Immature natural killer cell (primary cell): ENCODE measurements around the gene SLC38A10. TPM values are rescaled to one million over a fixed set of nuclear protein-coding genes. Genes with fewer than 3 reads are reported as not detected.

ENCODE experiments used
- DNase-seq, 3 donors: peaks; one replicate each; pipeline ENCODE4 v3.0.0; 2022; ENCODE audit warnings: mixed read lengths in 1 of 3
- H3K27ac Mint-ChIP-seq, 6 donors: one replicate each; pipeline ENCODE4 v1.8.0; 2020; ENCODE audit warnings: mixed read lengths in 6 of 6, mild to moderate bottlenecking in 5 of 6, inconsistent platforms in 4 of 6, moderate library complexity in 3 of 6
- H3K27me3 Mint-ChIP-seq, 3 donors: one replicate each; pipeline ENCODE4 v1.8.0; 2020 to 2021; ENCODE audit warnings: low read depth in 3 of 3, mild to moderate bottlenecking in 3 of 3, mixed read lengths in 3 of 3, moderate library complexity in 3 of 3, inconsistent platforms in 1 of 3
- H3K36me3 Mint-ChIP-seq, 3 donors: one replicate each; pipeline ENCODE4 v1.8.0; 2020; ENCODE audit warnings: mixed read lengths in 3 of 3, inconsistent platforms in 2 of 3, mild to moderate bottlenecking in 2 of 3
- H3K4me1 Mint-ChIP-seq, 2 donors: one replicate each; pipeline ENCODE4 v1.8.0; 2020; ENCODE audit warnings: inconsistent platforms in 2 of 2, mild to moderate bottlenecking in 2 of 2, mixed read lengths in 2 of 2, moderate library complexity in 1 of 2
- H3K4me3 Mint-ChIP-seq, 5 donors: one replicate each; pipeline ENCODE4 v1.8.0; 2020; ENCODE audit warnings: mild to moderate bottlenecking in 5 of 5, mixed read lengths in 5 of 5, inconsistent platforms in 3 of 5, moderate library complexity in 3 of 5
- H3K9me3 Mint-ChIP-seq, 6 donors: one replicate each; pipeline ENCODE4 v1.8.0; 2020; ENCODE audit warnings: mild to moderate bottlenecking in 6 of 6, mixed read lengths in 6 of 6, inconsistent platforms in 4 of 6, moderate library complexity in 3 of 6
- polyA plus RNA-seq, 3 donors: library from polyadenylated mRNA; unstranded; fragments of 300-500 nt; fragmentation: Illumina TruSeq; gene quantifications; one replicate each; pipeline ENCODE4 v1.2.3, GENCODE V29; 2021

SLC38A10 gene
- polyA plus RNA-seq, 3 donors from 2014 or later, result 46.8 to 98.7 (median 46.8) TPM

DNA sequence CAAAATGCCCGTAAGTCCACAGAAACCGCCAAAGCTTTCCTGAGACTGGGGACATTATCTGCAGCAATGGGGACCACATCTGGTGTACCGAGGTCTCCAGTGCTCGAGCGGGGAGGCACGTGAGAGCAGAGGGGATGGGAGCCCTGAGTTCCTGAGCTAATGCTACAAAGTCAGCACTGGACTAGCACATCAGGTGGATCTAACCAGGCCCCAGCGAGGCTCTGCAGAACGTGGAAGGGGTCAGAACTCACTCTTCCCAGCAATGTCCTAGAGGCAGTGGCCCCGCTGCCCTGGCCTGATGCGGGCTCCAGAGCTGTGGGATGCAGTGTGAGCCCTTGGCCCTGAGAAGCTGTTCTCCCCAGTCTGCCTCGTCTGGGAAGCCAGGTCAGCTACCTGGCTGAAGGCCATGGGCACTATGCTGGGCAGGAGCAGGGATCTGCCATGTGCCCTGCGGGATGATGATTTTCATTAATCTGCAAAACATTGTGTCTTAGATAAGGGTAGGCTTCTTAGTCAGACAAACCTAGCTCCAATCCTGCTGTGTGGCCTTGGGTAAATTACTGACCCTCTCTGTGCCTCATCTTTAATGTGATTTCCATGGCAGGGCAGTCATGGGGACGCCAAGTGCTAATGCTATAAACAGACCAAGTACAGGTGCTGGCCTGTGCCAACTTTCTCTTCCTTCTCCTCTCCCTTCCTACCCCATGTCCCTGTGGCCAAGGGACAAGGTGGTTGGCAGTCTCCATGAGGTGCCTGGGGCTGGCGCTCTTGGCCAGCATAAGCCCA lies 40.1 kb upstream of the SLC38A10 start:
- DNase-seq, result no peak
- Mint-ChIP-seq H3K4me1 (peaks cover 0 to under 1% of the 10 kb centered on the region in 2 donors), H3K9me3 (no peaks in the 10 kb centered on the region), H3K27ac (no peak overlapping the region), H3K4me3 (no peak overlapping the region), H3K36me3 (no peaks in the 10 kb centered on the region), H3K27me3 (peaks cover 9 to 16% (median 10%) of the 10 kb centered on the region in 3 donors)

DNA sequence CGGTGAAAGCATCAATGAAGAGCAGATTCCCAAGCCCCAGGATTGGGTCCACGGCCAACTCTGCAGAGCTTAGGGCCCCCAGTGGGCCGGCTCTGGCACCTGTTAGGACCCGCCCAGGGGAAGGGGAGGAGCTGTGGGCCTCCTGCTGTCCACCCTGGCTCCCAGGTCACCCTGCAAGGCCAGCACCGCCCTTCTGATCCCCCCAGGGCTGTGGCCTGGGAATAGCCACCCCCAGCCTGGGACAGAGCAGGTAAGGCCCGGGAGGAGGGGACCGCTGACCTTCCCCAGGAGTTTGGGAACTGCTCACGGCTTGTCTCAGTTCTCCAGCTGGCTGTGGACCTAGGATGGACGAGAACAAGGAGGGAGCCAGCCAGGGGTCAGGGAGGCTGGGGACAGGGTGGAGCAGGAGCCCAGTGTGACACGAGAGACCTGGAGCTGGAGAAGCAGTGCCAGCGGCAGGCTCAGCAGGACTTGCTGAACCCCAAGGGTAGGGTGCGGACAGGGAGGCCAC lies 39.3 kb upstream of the SLC38A10 start:
- H3K9me3 Mint-ChIP-seq, result no peaks in the 10 kb centered on the region
- DNase-seq, result no peak
- no peak overlapping the region for H3K4me3 Mint-ChIP-seq
- no peaks in the 10 kb centered on the region for H3K36me3 Mint-ChIP-seq
- H3K27me3 Mint-ChIP-seq, result peaks cover 9 to 15% (median 9%) of the 10 kb centered on the region in 3 donors
- H3K27ac Mint-ChIP-seq, result no peak overlapping the region
- peaks cover 0 to 7% of the 10 kb centered on the region in 2 donors for H3K4me1 Mint-ChIP-seq

DNA sequence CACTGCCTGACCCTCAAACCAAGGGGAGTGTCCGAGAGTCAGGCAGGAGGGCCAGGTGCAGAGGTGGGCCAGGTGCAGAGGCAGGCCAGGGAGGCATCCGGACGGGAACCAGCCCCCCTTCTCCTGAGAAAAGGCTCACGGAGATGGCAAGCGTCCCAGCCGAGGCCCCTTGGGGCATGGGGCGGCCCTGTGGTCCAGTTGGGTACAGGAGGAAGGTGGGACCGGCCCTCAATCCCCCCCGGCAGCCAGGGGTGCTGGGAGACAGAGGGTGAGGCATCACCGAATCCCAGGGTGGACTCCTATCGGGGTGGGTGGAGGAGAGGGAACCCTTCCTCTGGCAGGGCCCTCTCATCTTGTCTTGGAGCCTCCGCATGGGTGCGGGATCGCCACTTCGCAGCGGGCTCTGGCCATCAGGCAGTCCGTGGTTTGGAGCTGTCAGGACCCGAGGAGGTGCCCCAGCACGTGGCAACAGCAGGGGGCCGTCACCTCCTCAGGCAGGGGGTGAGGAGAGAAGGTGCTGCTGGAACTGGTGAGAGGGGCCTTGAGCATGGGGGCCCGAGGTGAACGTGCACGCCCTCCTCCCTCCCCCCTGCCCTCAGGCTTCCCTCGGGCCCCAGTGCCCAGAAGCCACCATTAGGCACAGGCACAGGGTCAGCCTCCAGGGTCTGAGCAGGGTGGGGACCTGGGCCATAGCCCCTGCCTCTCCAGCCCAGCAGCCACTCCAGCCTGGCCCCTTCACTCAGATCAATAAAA lies 38.7 kb upstream of the SLC38A10 start:
- Mint-ChIP-seq H3K4me3 (no peak overlapping the region), H3K4me1 (peaks cover 5 to 10% of the 10 kb centered on the region in 2 donors), H3K27me3 (peaks cover 6 to 13% (median 7%) of the 10 kb centered on the region in 3 donors), H3K27ac (no peak overlapping the region), H3K9me3 (no peaks in the 10 kb centered on the region), H3K36me3 (no peaks in the 10 kb centered on the region)
- DNase-seq, result no peak

DNA sequence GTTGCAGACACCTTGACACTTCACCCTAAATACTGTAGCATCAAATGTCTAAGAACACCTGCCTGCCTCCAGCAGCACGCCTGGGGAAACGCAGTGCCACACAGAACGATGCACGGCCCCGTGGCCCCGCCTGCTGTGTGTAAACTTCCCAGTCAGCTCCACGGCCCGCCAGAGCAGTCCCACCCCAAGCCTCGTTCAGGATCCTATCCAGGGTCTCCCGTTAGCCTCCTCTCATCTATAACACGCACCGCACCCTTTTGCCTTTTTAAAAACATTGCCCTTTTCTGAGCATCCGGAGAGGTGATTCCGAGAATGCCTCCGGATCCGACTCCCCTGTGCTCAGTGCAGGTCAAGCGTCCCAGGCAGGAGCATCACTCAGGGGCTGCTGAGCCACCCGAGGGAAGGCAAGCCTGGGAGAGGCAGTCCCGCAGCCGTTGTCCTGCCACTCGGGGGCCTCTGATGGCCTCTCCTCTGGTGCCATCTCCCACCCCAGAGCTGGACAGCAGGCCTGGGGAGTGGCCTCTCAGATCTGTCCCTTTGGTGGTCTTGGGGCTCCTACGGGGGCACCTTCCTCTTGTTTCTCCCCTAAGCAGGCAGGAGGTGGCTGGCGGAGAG lies 37.9 kb upstream of the SLC38A10 start:
- DNase-seq, result no peak
- no peak overlapping the region for H3K4me3 Mint-ChIP-seq
- H3K27me3 Mint-ChIP-seq, result peaks cover 3 to 12% (median 7%) of the 10 kb centered on the region in 3 donors
- H3K27ac Mint-ChIP-seq, result no peak overlapping the region
- H3K9me3 Mint-ChIP-seq, result no peaks in the 10 kb centered on the region
- H3K36me3 Mint-ChIP-seq, result no peaks in the 10 kb centered on the region
- H3K4me1 Mint-ChIP-seq, result peaks cover 5 to 10% of the 10 kb centered on the region in 2 donors

DNA sequence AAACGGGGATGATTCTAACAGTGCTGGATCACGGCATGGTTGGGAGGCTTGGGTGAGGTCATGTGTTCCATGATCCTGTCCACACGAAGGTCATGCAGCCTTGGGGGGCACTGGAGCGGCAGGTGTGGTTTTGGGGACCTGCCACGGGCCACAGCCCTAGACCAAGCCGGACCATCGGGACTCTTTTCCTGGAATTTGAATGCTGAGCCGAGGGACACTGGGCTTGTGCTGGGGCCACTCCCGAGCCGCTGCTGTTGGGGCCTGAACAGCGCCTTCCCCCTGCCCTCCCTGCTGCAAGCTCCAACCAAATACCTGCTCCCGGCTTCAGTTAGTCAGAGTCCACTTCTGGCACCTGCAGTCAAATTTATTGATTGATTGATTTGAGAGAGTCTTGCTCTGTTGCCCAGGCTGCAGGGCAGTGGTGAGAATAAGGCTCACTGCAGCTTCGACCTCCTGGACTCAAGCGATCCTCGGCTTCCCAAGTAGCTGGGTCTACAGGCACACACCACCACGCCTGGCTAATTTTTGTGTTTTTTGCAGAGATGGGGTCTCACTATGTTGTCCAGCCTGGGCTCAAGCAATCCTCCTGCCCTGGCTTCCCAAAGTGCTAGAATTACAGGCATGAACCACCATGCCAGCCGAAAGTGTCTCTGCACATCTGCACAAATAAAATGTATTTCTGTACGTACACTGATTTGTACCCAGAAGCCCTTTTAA lies 37.2 kb upstream of the SLC38A10 start:
- H3K27ac Mint-ChIP-seq, result no peak overlapping the region
- DNase-seq, result no peak
- H3K9me3 Mint-ChIP-seq, result no peaks in the 10 kb centered on the region
- H3K36me3 Mint-ChIP-seq, result no peaks in the 10 kb centered on the region
- H3K4me1 Mint-ChIP-seq, result peaks cover 5 to 10% of the 10 kb centered on the region in 2 donors
- H3K4me3 Mint-ChIP-seq, result no peak overlapping the region
- peaks cover 3 to 8% (median 7%) of the 10 kb centered on the region in 3 donors for H3K27me3 Mint-ChIP-seq

DNA sequence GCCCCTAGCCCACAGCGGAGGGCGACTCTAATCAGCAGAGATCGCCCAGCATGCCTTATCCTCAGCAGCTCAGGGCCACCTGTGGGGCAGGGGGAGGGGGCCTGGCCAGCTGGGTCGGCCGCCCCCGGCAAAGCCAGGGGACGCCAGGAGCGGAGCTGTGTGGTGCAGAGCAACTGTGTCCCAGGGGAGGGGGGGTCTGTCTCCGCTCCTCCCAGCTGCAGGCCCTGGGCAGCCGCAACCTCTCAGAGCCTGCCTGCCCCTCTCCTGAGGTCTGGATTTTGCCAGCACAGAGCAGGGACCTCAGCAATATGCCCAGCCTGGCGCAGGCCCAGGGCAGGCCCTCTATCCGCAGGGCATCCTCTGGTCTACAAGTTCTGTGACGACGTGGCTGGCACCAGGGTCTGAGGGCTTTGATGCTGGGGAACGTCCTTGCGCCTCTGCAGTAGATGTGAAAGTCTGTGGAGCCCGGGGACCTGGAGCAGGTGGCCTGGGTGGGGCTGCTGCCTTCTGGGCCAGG lies 36.5 kb upstream of the SLC38A10 start:
- Mint-ChIP-seq H3K27ac (no peak overlapping the region), H3K27me3 (peaks cover 5 to 8% (median 7%) of the 10 kb centered on the region in 3 donors), H3K4me1 (peaks cover 5 to 11% of the 10 kb centered on the region in 2 donors), H3K9me3 (no peaks in the 10 kb centered on the region), H3K36me3 (no peaks in the 10 kb centered on the region), H3K4me3 (no peak overlapping the region)
- DNase-seq, result no peak

DNA sequence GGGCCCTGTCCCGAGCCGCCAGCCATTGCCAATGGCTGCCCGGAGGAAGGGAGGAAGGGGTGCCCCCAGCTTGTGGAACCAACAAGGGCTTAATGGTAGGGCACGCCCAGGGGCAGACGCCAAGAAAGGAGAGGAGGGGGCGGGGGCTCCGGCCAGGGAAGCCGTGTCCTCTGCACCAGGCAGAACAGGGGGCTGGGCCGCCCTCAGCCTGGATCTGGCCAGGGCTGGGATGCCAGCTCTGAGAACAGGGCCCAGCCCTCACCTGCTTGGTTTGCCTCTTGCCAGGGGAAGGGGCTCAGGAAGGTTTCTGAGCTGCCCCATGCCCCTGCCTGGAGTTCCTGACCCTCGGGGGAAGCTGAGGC lies 35.8 kb upstream of the SLC38A10 start:
- DNase-seq, result no peak
- Mint-ChIP-seq H3K27ac (no peak overlapping the region), H3K36me3 (no peaks in the 10 kb centered on the region), H3K4me1 (peaks cover 5 to 11% of the 10 kb centered on the region in 2 donors), H3K4me3 (no peak overlapping the region), H3K9me3 (no peaks in the 10 kb centered on the region), H3K27me3 (peaks cover 5 to 8% (median 7%) of the 10 kb centered on the region in 3 donors)

DNA sequence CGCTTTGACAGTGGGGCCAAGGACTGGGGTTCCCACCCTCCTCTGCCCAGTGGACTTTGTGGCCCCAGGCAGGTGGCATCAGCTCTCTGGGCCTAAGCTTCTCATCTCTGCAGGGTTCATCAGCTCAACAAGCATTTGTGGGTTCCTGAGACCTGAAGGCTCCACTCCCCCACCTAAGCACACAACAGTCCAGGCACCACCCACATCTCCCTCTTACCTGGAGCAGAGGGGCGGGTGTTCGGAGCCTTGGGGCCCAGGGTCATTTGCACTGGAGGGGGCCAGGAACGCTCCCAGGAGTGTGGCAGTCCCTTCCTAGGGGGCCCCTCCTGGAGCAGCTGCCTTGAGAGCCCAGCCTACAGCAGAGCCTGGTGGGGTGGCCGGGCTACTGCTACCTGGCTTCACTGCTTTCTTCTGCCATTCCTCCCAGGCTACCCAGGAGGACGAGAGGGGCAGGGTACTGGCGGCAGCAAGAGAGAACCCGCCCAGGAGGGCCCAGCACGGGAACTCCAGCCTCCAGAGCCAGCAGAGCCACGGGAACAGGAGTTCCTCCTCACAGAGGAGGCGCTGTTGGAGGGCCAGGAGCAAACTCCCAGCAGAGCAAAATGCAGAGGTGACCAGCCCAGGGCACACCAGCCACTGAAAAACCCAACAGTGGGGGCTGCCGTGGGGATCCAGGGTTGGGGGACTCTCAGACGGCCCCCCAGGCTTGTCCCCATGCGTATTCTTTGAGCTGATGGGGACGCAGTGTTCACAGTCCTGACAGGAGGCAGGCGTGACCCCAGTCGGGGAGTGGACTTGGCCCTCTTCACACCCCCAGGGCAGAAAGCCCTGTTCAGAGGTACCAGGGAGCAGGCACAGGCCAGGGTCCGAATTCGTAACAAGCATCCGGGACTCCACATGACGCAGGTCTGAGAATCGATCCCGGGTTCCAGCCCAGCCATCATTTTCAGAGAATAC lies 35.1 kb upstream of the SLC38A10 start:
- Mint-ChIP-seq H3K4me3 (peak overlapping the region in 1 of 5 donors; percentile 27), H3K36me3 (no peaks in the 10 kb centered on the region), H3K4me1 (peaks cover 5 to 11% of the 10 kb centered on the region in 2 donors), H3K27me3 (peaks cover 5 to 8% (median 7%) of the 10 kb centered on the region in 3 donors), H3K9me3 (no peaks in the 10 kb centered on the region), H3K27ac (no peak overlapping the region)
- DNase-seq, result no peak

DNA sequence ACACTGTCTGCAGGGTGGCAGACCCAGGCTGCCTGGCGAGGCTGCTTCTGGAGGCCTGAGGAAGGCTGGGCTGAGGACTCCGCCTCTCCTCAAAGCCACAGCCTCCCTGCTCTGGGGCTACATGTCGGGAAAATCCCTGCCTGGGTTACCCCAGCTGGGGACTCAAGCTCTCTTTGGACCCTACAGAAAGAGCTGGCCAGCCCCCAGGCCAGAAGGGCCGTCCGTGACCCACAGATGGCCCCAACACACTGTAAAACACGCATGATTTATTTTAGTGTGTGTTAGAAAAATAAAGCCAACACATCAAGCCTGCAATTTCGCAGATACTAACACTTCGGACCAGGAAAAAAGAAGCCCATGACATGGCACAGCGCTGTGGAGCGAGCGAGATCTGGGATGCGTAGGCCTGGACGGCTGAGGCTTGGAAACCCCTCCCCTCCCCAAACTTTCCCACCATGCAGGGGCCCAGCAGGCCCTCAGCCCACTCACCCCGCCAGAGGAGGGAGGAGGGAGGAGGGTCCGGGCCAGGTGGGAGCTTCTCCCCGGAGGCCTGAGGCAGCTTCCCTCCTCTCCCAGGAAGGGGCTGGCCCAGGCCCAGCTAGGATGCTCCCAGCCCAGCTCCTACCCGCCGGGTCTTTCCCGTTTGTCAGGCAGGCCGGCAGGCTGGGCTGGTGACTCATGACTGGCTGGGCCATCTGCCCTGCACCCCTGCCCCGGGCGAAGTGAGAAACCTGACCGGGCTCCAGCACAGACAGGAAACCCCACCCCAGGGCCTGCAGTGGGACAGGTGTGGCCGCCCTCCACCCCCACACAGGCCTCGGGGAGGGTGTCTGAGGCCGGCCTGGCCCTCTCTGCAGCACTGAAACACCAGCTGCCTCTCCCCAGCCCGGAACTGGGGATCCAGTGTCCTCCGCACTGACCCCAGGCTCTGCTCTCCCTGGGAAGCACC lies 34.1 kb upstream of the SLC38A10 start:
- Mint-ChIP-seq H3K9me3 (no peaks in the 10 kb centered on the region), H3K27me3 (peaks cover 5 to 8% (median 7%) of the 10 kb centered on the region in 3 donors), H3K27ac (no peak overlapping the region), H3K4me1 (peaks cover 5 to 11% of the 10 kb centered on the region in 2 donors), H3K4me3 (peak overlapping the region in 3 of 5 donors; percentile 36 to 61 (median 58)), H3K36me3 (no peaks in the 10 kb centered on the region)
- peak; percentile 32 to 42 (median 38) for DNase-seq

DNA sequence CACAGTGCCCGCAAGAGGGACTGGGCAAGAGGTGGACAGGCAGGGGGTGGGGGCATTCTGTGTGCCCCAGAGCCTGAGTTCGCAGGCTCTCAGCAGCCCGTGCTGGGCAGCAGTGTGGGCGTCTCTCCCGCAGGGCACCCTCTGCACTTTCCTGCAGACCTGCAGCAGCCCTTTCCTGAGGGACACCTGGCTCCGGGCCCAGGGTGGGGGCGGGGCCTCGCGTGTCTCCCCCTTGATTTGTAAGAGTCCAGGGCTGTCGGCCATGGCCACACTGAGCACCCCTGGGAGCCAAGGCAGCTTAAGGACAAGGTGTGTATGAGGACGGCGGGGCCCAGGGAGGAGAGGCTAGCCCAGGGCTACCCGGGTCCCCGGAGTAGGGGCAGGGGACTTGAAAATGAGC lies 33.4 kb upstream of the SLC38A10 start:
- no peak for DNase-seq
- peaks cover 5 to 11% of the 10 kb centered on the region in 2 donors for H3K4me1 Mint-ChIP-seq
- H3K36me3 Mint-ChIP-seq, result no peaks in the 10 kb centered on the region
- no peak overlapping the region for H3K4me3 Mint-ChIP-seq
- H3K9me3 Mint-ChIP-seq, result no peaks in the 10 kb centered on the region
- H3K27me3 Mint-ChIP-seq, result peaks cover 5 to 8% (median 7%) of the 10 kb centered on the region in 3 donors
- no peak overlapping the region for H3K27ac Mint-ChIP-seq

DNA sequence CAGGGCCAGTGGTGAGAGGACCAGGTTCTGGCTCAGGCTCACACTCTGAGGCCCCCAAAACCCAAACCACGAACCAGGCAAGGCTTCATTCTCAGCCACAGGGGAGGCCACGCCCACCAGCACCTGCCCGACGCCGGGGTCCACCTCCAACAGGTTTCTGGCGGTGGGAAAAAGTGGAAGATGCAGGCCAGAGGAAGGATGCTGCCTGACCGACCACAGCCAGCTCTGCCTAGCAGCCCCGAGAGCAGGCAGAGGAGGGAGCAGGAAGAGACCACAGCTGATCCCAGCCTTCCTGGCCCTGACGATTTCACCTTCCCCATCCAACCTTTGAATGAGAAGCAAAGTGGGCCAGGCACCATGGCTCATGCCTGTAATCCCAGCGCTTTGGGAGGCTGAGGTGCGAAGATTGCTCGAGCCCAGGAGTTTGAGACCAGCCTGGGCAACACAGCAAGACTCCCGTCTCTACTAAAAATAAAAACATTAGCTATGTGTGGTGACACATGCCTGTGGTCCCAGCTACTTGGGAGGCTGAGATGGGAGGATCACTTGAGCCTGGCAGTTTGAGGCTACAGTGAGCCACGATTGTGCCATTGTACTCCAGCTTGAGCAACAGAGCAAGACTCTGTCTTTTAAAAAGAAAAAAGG lies 30.7 kb upstream of the SLC38A10 start:
- H3K4me1 Mint-ChIP-seq, result peaks cover 5 to 11% of the 10 kb centered on the region in 2 donors
- no peaks in the 10 kb centered on the region for H3K36me3 Mint-ChIP-seq
- H3K9me3 Mint-ChIP-seq, result no peaks in the 10 kb centered on the region
- H3K27me3 Mint-ChIP-seq, result peaks cover 0 to 2% (median 0%) of the 10 kb centered on the region in 3 donors
- no peak overlapping the region for H3K4me3 Mint-ChIP-seq
- DNase-seq, result no peak
- H3K27ac Mint-ChIP-seq, result no peak overlapping the region
